ACHN (cell line): Measurements from ENCODE around the gene SWI5.
A peak's percentile ranks its signal among the peaks of the same experiment; 100 is the strongest.

Experiments
- DNase-seq: peaks from one replicate; pipeline ENCODE4 v3.0.0-alpha.2; 2015
- in situ Hi-C: cut with HindIII; loops from 2 replicates; pipeline ENCODE4 v1.10.0; 2017; ENCODE audit warnings: low sequenced_read_pairs, low pct_ligation_motif_present, low pct_unique_long_range_greater_than_20kb

The SWI5 gene

GRCh38 chr9:128250839-128251731, 25.0 kb upstream of the SWI5 start:
- DNase-seq = no peak
- in situ Hi-C loops = no loop called here

- no peak for DNase-seq
These were observed 24.4 kb upstream of the SWI5 start for GRCh38 chr9:128251732-128252100.

GRCh38 chr9:128252317-128253139, 23.5 kb upstream of the SWI5 start:
- in situ Hi-C loops = no loop called here
- DNase-seq = no peak

More at GRCh38 chr9:128251732-128252100, 24.4 kb upstream of the SWI5 start:
- in situ Hi-C loops = no loop called here

GRCh38 chr9:128253140-128253990, 22.7 kb upstream of the SWI5 start:
- in situ Hi-C loops = no loop called here
- no peak for DNase-seq

GRCh38 chr9:128253991-128254346, 22.1 kb upstream of the SWI5 start:
- in situ Hi-C loops = no loop called here
- no peak for DNase-seq

GRCh38 chr9:128254362-128254761, 21.7 kb upstream of the SWI5 start:
- in situ Hi-C loops = no loop called here
- no peak for DNase-seq

- DNase-seq = peak; percentile 51
- in situ Hi-C loops = no loop called here
These were observed 21.0 kb upstream of the SWI5 start for GRCh38 chr9:128254855-128255759.

- in situ Hi-C loops = no loop called here
- DNase-seq = no peak
These were observed 18.8 kb upstream of the SWI5 start for GRCh38 chr9:128257086-128257825.

- in situ Hi-C loops = no loop called here
- no peak for DNase-seq
These were observed 18.2 kb upstream of the SWI5 start for GRCh38 chr9:128257907-128258306.

- no peak for DNase-seq
- in situ Hi-C loops = no loop called here
These were observed 17.8 kb upstream of the SWI5 start for GRCh38 chr9:128258326-128258725.

GRCh38 chr9:128259156-128259555, 16.9 kb upstream of the SWI5 start:
- in situ Hi-C loops = no loop called here
- no peak for DNase-seq

GRCh38 chr9:128260340-128260739, 15.7 kb upstream of the SWI5 start:
- DNase-seq = no peak
- in situ Hi-C loops = no loop called here

- in situ Hi-C loops = no loop called here
- no peak for DNase-seq
These were observed 13.4 kb upstream of the SWI5 start for GRCh38 chr9:128262687-128263086.

GRCh38 chr9:128265348-128265847, 10.7 kb upstream of the SWI5 start:
- no peak for DNase-seq
- in situ Hi-C loops = no loop called here

GRCh38 chr9:128266868-128267590, 9.0 kb upstream of the SWI5 start:
- in situ Hi-C loops = no loop called here
- DNase-seq = no peak

GRCh38 chr9:128271112-128271511, 5.0 kb upstream of the SWI5 start:
- in situ Hi-C loops = no loop called here
- DNase-seq = no peak

GRCh38 chr9:128271512-128271911, 4.6 kb upstream of the SWI5 start:
- in situ Hi-C loops = no loop called here
- no peak for DNase-seq
